GM23248 (cell line): ENCODE data around the gene GLOD5. TPM values are rescaled to one million over a fixed set of nuclear protein-coding genes. Genes with fewer than 3 reads are reported as not detected.

Experiments used
- DNase-seq: peaks from one replicate; pipeline ENCODE4 v3.0.0-alpha.2; 2015
- H2AFZ ChIP-seq: fragments of 200-600 bp; sonication (generic); 2 replicates; pipeline ENCODE4 v1.6.1; 2016; ENCODE audit warnings: antibody characterized with exemption
- H3F3A ChIP-seq: fragments of 200-600 bp; sonication (generic); 2 replicates; pipeline ENCODE4 v1.6.1; 2016; ENCODE audit warnings: mild to moderate bottlenecking, antibody characterized with exemption, mixed run types; ENCODE audit not compliant: insufficient read depth
- H3K27ac ChIP-seq: fragments of 200-600 bp; sonication (generic); 2 replicates; pipeline ENCODE4 v1.5.1; 2016; ENCODE audit warnings: mild to moderate bottlenecking
- H3K27me3 ChIP-seq: fragments of 200-600 bp; sonication (generic); replicated peaks from 2 replicates; pipeline ENCODE4 v1.6.1; 2016; ENCODE audit warnings: mild to moderate bottlenecking; ENCODE audit not compliant: insufficient read depth
- H3K36me3 ChIP-seq: fragments of 200-600 bp; sonication (generic); 2 replicates; pipeline ENCODE4 v1.6.1; 2016; ENCODE audit warnings: low read depth, mild to moderate bottlenecking
- H3K4me1 ChIP-seq: fragments of 200-600 bp; sonication (generic); 2 replicates; pipeline ENCODE4 v1.6.1; 2016; ENCODE audit warnings: mild to moderate bottlenecking; ENCODE audit not compliant: insufficient read depth
- H3K4me2 ChIP-seq: fragments of 200-600 bp; sonication (generic); one replicate; pipeline ENCODE4 v1.6.1; 2016; ENCODE audit warnings: mild to moderate bottlenecking; ENCODE audit not compliant: unreplicated experiment
- H3K4me3 ChIP-seq: fragments of 200-600 bp; sonication (generic); 2 replicates; pipeline ENCODE4 v1.5.1; 2016; ENCODE audit warnings: mild to moderate bottlenecking
- H3K79me2 ChIP-seq: fragments of 200-600 bp; sonication (generic); 2 replicates; pipeline ENCODE4 v1.6.1; 2016; ENCODE audit warnings: mild to moderate bottlenecking; ENCODE audit not compliant: insufficient read depth
- H3K9ac ChIP-seq: fragments of 200-600 bp; sonication (generic); 2 replicates; pipeline ENCODE4 v1.6.1; 2016; ENCODE audit warnings: mild to moderate bottlenecking
- H3K9me2 ChIP-seq: fragments of 200-600 bp; sonication (generic); 2 replicates; pipeline ENCODE4 v1.6.1; 2016; ENCODE audit warnings: mixed run types, mild to moderate bottlenecking, moderate library complexity; ENCODE audit not compliant: insufficient read depth
- H3K9me3 ChIP-seq: fragments of 200-600 bp; sonication (generic); one replicate; pipeline ENCODE4 v1.6.1; 2017; ENCODE audit warnings: low read depth
- H4K20me1 ChIP-seq: fragments of 200-600 bp; sonication (generic); 2 replicates; pipeline ENCODE4 v1.6.0; 2016; ENCODE audit not compliant: insufficient read depth
- EZH2 ChIP-seq: fragments of 200-600 bp; sonication (generic); IDR thresholded peaks from 2 replicates; pipeline ENCODE4 v1.6.1; 2018; ENCODE audit warnings: antibody characterized with exemption, mild to moderate bottlenecking; ENCODE audit not compliant: insufficient read depth, poor library complexity, severe bottlenecking
- EZH2phosphoT487 ChIP-seq: fragments of 200-600 bp; sonication (generic); IDR thresholded peaks from 2 replicates; pipeline ENCODE4 v1.6.1; 2018; ENCODE audit warnings: antibody characterized with exemption, moderate library complexity, mild to moderate bottlenecking, low read depth; ENCODE audit not compliant: insufficient read depth
- WGBS, 2 experiments: methylation state at CpG; one replicate each; pipeline ENCODE4 v1.1.6; 2015 to 2017; ENCODE audit warnings: low lambda C conversion rate in 2 of 2, low coverage in 1 of 2; ENCODE audit errors: missing lambda C conversion rate in 2 of 2; 5-methylcytosine and 5-hydroxymethylcytosine counted together
- in situ Hi-C: fragments of 300-500 bp; cut with MboI; formaldehyde crosslinking; loops from 2 replicates; pipeline ENCODE4 v1.15.0; 2020
- polyA plus RNA-seq: library from polyadenylated mRNA; unstranded; fragments of >200 nt; fragmentation: Nextera tagmentation; extraction: Ambion mirVana; gene quantifications from 2 replicates; pipeline ENCODE4 v1.2.1, GENCODE V29; 2016
- total RNA-seq: library from RNA; depleted of rRNA; stranded (reverse); fragments of >200 nt; shearing (Covaris generic); gene quantifications from 2 replicates; pipeline ENCODE4 v1.2.3, GENCODE V29; 2014

GLOD5 gene
- total and polyA plus RNA-seq, 2 experiments from 2014 or later, result not detected

- Histone ChIP-seq H3K9me2 (no peaks in the 10 kb centered on the region), H2AFZ (no peak overlapping the region), H3K27me3 (no peaks in the 10 kb centered on the region), H3K9ac (no peak overlapping the region), H3F3A (no peaks in the 10 kb centered on the region), H3K4me3 (no peak overlapping the region), H3K27ac (no peak overlapping the region), H3K4me2 (no peak overlapping the region), H3K4me1 (no peaks in the 10 kb centered on the region), H3K79me2 (no peaks in the 10 kb centered on the region), H4K20me1 (no peaks in the 10 kb centered on the region), H3K9me3 (no peaks in the 10 kb centered on the region), H3K36me3 (no peaks in the 10 kb centered on the region)
- TF ChIP-seq EZH2phosphoT487, result no peak
- in situ Hi-C loops, result no loop called here
- WGBS, 2 experiments, result 30 to 33% methylated on average over 6 to 7 of the region's 8 CpGs
- DNase-seq, result no peak
These were observed 7.8 kb upstream of the GLOD5 start for GRCh38 chrX:48753708-48754228.

- Histone ChIP-seq H3K36me3 (no peaks in the 10 kb centered on the region), H3F3A (no peaks in the 10 kb centered on the region), H3K4me1 (no peaks in the 10 kb centered on the region), H4K20me1 (no peaks in the 10 kb centered on the region), H3K27ac (no peak overlapping the region), H3K9me3 (no peaks in the 10 kb centered on the region), H3K27me3 (no peaks in the 10 kb centered on the region), H3K4me3 (no peak overlapping the region), H3K4me2 (no peak overlapping the region), H2AFZ (no peak overlapping the region), H3K79me2 (no peaks in the 10 kb centered on the region), H3K9me2 (no peaks in the 10 kb centered on the region), H3K9ac (no peak overlapping the region)
- no peak for TF ChIP-seq EZH2
- TF ChIP-seq EZH2phosphoT487, result no peak
- in situ Hi-C loops, result no loop called here
- 26 to 47% methylated on average over 5 to 7 of the region's 8 CpGs for WGBS, 2 experiments
- no peak for DNase-seq
These were observed 7.3 kb upstream of the GLOD5 start for GRCh38 chrX:48754238-48754637.

- no peaks in the 10 kb centered on the region for H3K9me2 ChIP-seq
- in situ Hi-C loops, result no loop called here
These were observed 7.7 kb downstream of the GLOD5 start for GRCh38 chrX:48769230-48769629.

GRCh38 chrX:48770296-48770695 is 8.7 kb downstream of the GLOD5 start:
- whole genome bisulfite sequencing, 2 experiments, result 55 to 59% methylated on average over 5 to 6 of the region's 6 CpGs
- TF ChIP-seq EZH2 (no peak), EZH2phosphoT487 (no peak)

More at GRCh38 chrX:48769230-48769629, 7.7 kb downstream of the GLOD5 start:
- H3K4me3 ChIP-seq, result no peak overlapping the region
- H3K4me2 ChIP-seq, result no peak overlapping the region
- H4K20me1 ChIP-seq, result no peaks in the 10 kb centered on the region
- no peak overlapping the region for H2AFZ ChIP-seq
- no peaks in the 10 kb centered on the region for H3F3A ChIP-seq
- H3K36me3 ChIP-seq, result no peaks in the 10 kb centered on the region
- no peak overlapping the region for H3K27ac ChIP-seq
- WGBS, 2 experiments, result 69 to 79% methylated on average over 6 of the region's 6 CpGs
- H3K9me3 ChIP-seq, result no peaks in the 10 kb centered on the region
- no peaks in the 10 kb centered on the region for H3K4me1 ChIP-seq
- no peak overlapping the region for H3K9ac ChIP-seq
- DNase-seq, result no peak
- TF ChIP-seq EZH2phosphoT487 (no peak), EZH2 (no peak)
- H3K27me3 ChIP-seq, result no peaks in the 10 kb centered on the region
- no peaks in the 10 kb centered on the region for H3K79me2 ChIP-seq

GRCh38 chrX:48772602-48773001 is 11.1 kb downstream of the GLOD5 start:
- TF ChIP-seq EZH2, result no peak
- TF ChIP-seq EZH2phosphoT487, result no peak
- no peaks in the 10 kb centered on the region for H3K4me1 ChIP-seq
- no peak overlapping the region for H2AFZ ChIP-seq
- DNase-seq, result no peak
- H3K79me2 ChIP-seq, result no peaks in the 10 kb centered on the region
- no peaks in the 10 kb centered on the region for H3K36me3 ChIP-seq
- H3K4me2 ChIP-seq, result no peak overlapping the region
- in situ Hi-C loops, result no loop called here
- no peak overlapping the region for H3K4me3 ChIP-seq
- no peaks in the 10 kb centered on the region for H3F3A ChIP-seq
- H3K9me3 ChIP-seq, result no peaks in the 10 kb centered on the region
- no peaks in the 10 kb centered on the region for H3K27me3 ChIP-seq
- no peak overlapping the region for H3K27ac ChIP-seq
- H4K20me1 ChIP-seq, result no peaks in the 10 kb centered on the region
- H3K9ac ChIP-seq, result no peak overlapping the region
- 54 to 67% methylated on average over 6 of the region's 6 CpGs for WGBS, 2 experiments
- H3K9me2 ChIP-seq, result no peaks in the 10 kb centered on the region

More at GRCh38 chrX:48770296-48770695, 8.7 kb downstream of the GLOD5 start:
- Histone ChIP-seq H3K27me3 (no peaks in the 10 kb centered on the region), H3K79me2 (no peaks in the 10 kb centered on the region), H3K9me3 (no peaks in the 10 kb centered on the region), H3K36me3 (no peaks in the 10 kb centered on the region), H3K4me2 (no peak overlapping the region), H4K20me1 (no peaks in the 10 kb centered on the region), H2AFZ (no peak overlapping the region), H3K4me3 (no peak overlapping the region), H3K9me2 (no peaks in the 10 kb centered on the region), H3F3A (no peaks in the 10 kb centered on the region), H3K9ac (no peak overlapping the region), H3K27ac (no peak overlapping the region), H3K4me1 (no peaks in the 10 kb centered on the region)
- in situ Hi-C loops, result no loop called here
- DNase-seq, result no peak
